Hematopoietic multipotent progenitor cell treated with erythropoietin and hydrocortisone succinate and interleukin-3 and kit ligand, for 4 days (in vitro differentiated cells): ENCODE data around the gene OSCP1.
A peak's percentile ranks its signal among the peaks of the same experiment; 100 is the strongest.

ENCODE experiments used
- DNase-seq: peaks from one replicate; pipeline ENCODE4 v3.0.0-alpha.2; 2015

OSCP1 gene

GRCh38 chr1:36400825-36401601 is 49.2 kb downstream of the OSCP1 start:
- DNase-seq: peak; percentile 97

- no peak for DNase-seq
Observed at GRCh38 chr1:36400514-36400824, 49.8 kb downstream of the OSCP1 start.

GRCh38 chr1:36398370-36398977 is 51.8 kb downstream of the OSCP1 start:
- DNase-seq: no peak

GRCh38 chr1:36397378-36398230 is 52.6 kb downstream of the OSCP1 start, which contains the start of gene LSM10:
TSS of gene LSM10 (minus strand) at chr1:36397908. CDS start at chr1:36394129, 3,779 bp downstream.
- DNase-seq: peak; percentile 98

GRCh38 chr1:36397083-36397377 is 53.2 kb downstream of the OSCP1 start:
- DNase-seq: no peak

GRCh38 chr1:36396359-36396758 is 53.9 kb downstream of the OSCP1 start:
- no peak for DNase-seq

GRCh38 chr1:36393686-36394085 is 56.6 kb downstream of the OSCP1 start:
- DNase-seq: no peak

GRCh38 chr1:36392836-36393235 is 57.4 kb downstream of the OSCP1 start:
- no peak for DNase-seq

- DNase-seq: no peak
Observed at GRCh38 chr1:36391271-36391670, 59.0 kb downstream of the OSCP1 start.

- DNase-seq: no peak
Observed at GRCh38 chr1:36390411-36390810, 59.8 kb downstream of the OSCP1 start.

- no peak for DNase-seq
Observed at GRCh38 chr1:36389999-36390398, 60.3 kb downstream of the OSCP1 start.

- no peak for DNase-seq
Observed at GRCh38 chr1:36389261-36389660, 61.0 kb downstream of the OSCP1 start.

- DNase-seq: no peak
Observed at GRCh38 chr1:36387141-36387949, 62.9 kb downstream of the OSCP1 start.

GRCh38 chr1:36386265-36387140 is 63.7 kb downstream of the OSCP1 start:
- peak; percentile 100 for DNase-seq

- peak; percentile 100 for DNase-seq
Observed at GRCh38 chr1:36385410-36386264, 64.6 kb downstream of the OSCP1 start, which contains the start of gene STK40. TSS of gene STK40 (minus strand) at chr1:36385924. CDS start at chr1:36361332, 24,592 bp downstream.

GRCh38 chr1:36384542-36385409 is 65.5 kb downstream of the OSCP1 start:
- DNase-seq: peak; percentile 76

GRCh38 chr1:36383240-36383639 is 67.0 kb downstream of the OSCP1 start:
- no peak for DNase-seq

GRCh38 chr1:36382669-36383068 is 67.6 kb downstream of the OSCP1 start:
- no peak for DNase-seq

- no peak for DNase-seq
Observed at GRCh38 chr1:36382231-36382630, 68.0 kb downstream of the OSCP1 start.

- DNase-seq: no peak
Observed at GRCh38 chr1:36381405-36381804, 68.8 kb downstream of the OSCP1 start.
